Erythroblast (primary cell): ENCODE measurements around the gene MYO1B.

Experiments
- GATA1 ChIP-seq: IDR thresholded peaks from 2 replicates; pipeline ENCODE4 v1.6.1; 2011; ENCODE audit warnings: low read depth, mild to moderate bottlenecking, control low read depth, low read length, moderate library complexity
- POLR2A ChIP-seq: IDR thresholded peaks from 2 replicates; pipeline ENCODE4 v1.6.1; 2011; ENCODE audit warnings: mild to moderate bottlenecking, low read length

GRCh38 chr2:191220671-191221070, 24.5 kb upstream of the MYO1B start:
- TF ChIP-seq POLR2A (no peak), GATA1 (no peak)
